Panc1 (cell line): ENCODE results near the gene TNPO1.
A peak's percentile ranks its signal among the peaks of the same experiment; 100 is the strongest.

Source experiments
- POLR2AphosphoS5 ChIP-seq: IDR thresholded peaks from 2 replicates; pipeline ENCODE4 v1.6.1; 2012; ENCODE audit warnings: mild to moderate bottlenecking, low read depth, low read length, moderate library complexity
- SIN3A ChIP-seq: IDR thresholded peaks from 2 replicates; pipeline ENCODE4 v1.6.1; 2012; ENCODE audit warnings: low read depth, mild to moderate bottlenecking, low read length, moderate library complexity, borderline replicate concordance; ENCODE audit not compliant: insufficient read depth
- TCF7L2 ChIP-seq: IDR thresholded peaks from 2 replicates; pipeline ENCODE4 v1.6.1; 2011; ENCODE audit warnings: mild to moderate bottlenecking, low read depth, low read length, inconsistent platforms
- TF ChIP-seq, protein P1 (sequence below): fragments of 450-650 bp; IDR thresholded peaks from 2 replicates; pipeline ENCODE4 v1.5.1; 2017; ENCODE audit warnings: mild to moderate bottlenecking
- TF ChIP-seq, protein P2 (sequence below), 2 experiments: IDR thresholded peaks; 2 replicates each; pipeline ENCODE4 v1.6.1; 2011 to 2012; ENCODE audit warnings: low read depth in 2 of 2, control low read depth in 1 of 2, low read length in 1 of 2, mild to moderate bottlenecking in 1 of 2, moderate library complexity in 1 of 2; ENCODE audit not compliant: insufficient read depth in 1 of 2

DNA sequence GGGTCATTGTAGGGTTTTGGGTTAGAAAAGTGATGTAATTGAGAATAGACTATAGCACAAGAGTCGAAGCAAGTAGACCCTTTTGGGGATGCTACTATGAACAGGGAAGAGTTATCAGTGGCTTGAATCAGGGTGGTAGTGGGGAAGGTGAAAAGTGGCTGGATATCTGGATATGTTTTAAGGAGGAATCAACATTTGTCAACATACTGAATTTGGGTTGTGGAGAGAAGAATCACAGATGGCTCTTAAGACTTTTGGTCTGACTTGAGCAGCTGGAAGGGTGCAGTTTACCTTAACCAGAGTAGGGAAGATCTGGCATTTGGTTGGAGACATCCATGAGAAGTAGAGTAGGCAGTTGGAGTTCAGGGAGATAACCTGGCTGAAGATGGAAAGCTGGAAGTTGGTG lies 100.9 kb downstream of the TNPO1 start:
- TF ChIP-seq, protein P1, sequence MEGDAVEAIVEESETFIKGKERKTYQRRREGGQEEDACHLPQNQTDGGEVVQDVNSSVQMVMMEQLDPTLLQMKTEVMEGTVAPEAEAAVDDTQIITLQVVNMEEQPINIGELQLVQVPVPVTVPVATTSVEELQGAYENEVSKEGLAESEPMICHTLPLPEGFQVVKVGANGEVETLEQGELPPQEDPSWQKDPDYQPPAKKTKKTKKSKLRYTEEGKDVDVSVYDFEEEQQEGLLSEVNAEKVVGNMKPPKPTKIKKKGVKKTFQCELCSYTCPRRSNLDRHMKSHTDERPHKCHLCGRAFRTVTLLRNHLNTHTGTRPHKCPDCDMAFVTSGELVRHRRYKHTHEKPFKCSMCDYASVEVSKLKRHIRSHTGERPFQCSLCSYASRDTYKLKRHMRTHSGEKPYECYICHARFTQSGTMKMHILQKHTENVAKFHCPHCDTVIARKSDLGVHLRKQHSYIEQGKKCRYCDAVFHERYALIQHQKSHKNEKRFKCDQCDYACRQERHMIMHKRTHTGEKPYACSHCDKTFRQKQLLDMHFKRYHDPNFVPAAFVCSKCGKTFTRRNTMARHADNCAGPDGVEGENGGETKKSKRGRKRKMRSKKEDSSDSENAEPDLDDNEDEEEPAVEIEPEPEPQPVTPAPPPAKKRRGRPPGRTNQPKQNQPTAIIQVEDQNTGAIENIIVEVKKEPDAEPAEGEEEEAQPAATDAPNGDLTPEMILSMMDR, result no peak
- TF ChIP-seq SIN3A, result no peak
- TF ChIP-seq POLR2AphosphoS5, result peak; percentile 70; the same call in 1 of the 2 replicates
- no peak for TF ChIP-seq TCF7L2
- TF ChIP-seq, protein P2, sequence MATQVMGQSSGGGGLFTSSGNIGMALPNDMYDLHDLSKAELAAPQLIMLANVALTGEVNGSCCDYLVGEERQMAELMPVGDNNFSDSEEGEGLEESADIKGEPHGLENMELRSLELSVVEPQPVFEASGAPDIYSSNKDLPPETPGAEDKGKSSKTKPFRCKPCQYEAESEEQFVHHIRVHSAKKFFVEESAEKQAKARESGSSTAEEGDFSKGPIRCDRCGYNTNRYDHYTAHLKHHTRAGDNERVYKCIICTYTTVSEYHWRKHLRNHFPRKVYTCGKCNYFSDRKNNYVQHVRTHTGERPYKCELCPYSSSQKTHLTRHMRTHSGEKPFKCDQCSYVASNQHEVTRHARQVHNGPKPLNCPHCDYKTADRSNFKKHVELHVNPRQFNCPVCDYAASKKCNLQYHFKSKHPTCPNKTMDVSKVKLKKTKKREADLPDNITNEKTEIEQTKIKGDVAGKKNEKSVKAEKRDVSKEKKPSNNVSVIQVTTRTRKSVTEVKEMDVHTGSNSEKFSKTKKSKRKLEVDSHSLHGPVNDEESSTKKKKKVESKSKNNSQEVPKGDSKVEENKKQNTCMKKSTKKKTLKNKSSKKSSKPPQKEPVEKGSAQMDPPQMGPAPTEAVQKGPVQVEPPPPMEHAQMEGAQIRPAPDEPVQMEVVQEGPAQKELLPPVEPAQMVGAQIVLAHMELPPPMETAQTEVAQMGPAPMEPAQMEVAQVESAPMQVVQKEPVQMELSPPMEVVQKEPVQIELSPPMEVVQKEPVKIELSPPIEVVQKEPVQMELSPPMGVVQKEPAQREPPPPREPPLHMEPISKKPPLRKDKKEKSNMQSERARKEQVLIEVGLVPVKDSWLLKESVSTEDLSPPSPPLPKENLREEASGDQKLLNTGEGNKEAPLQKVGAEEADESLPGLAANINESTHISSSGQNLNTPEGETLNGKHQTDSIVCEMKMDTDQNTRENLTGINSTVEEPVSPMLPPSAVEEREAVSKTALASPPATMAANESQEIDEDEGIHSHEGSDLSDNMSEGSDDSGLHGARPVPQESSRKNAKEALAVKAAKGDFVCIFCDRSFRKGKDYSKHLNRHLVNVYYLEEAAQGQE (IDR thresholded peaks at IDR 0.05; ENCODE audit: insufficient read depth in 1 of 2, low read depth in 2 of 2, low read length in 1 of 2), result no peak
